Upper lobe of left lung (tissue), 6 donors: ENCODE results near the gene KMT2A. TPM values are rescaled to one million over a fixed set of nuclear protein-coding genes. Genes with fewer than 3 reads are reported as not detected.
"Not testable (repeated sequence)": the region's sequence is repeated elsewhere in the genome, so short reads cannot be mapped to it uniquely, and the experiment has no call there.

Experiments
- ATAC-seq, 2 donors: fragments of 200-7000 bp; cut with Tn5 transposase; one replicate each; pipeline ENCODE4 v1.9.1; 2022; ENCODE audit warnings: mild to moderate bottlenecking in 2 of 2, moderate library complexity in 2 of 2; ENCODE audit not compliant: low FRiP score in 2 of 2
- DNase-seq, 2 donors: peaks; one replicate each; pipeline ENCODE4 v3.0.0-alpha.2; 2019 to 2020
- H3K27ac ChIP-seq, 4 donors: fragments of 200-600 bp; sonication (generic); one replicate each; pipeline ENCODE4 v1.5.1; 2016 to 2019
- H3K27me3 ChIP-seq, 4 donors: fragments of 200-600 bp; sonication (generic); one replicate each; pipeline ENCODE4 v1.5.1; 2017 to 2019
- H3K36me3 ChIP-seq, 4 donors: fragments of 200-600 bp; sonication (generic); one replicate each; pipeline ENCODE4 v1.5.1; 2016 to 2019
- H3K4me1 ChIP-seq, 4 donors: fragments of 200-600 bp; sonication (generic); one replicate each; pipeline ENCODE4 v1.5.1; 2018 to 2019
- H3K4me3 ChIP-seq, 4 donors: fragments of 200-600 bp; sonication (generic); one replicate each; pipeline ENCODE4 v1.5.1; 2017 to 2019; ENCODE audit warnings: mild to moderate bottlenecking in 2 of 4, moderate library complexity in 1 of 4
- H3K9me3 ChIP-seq, 4 donors: fragments of 200-600 bp; sonication (generic); one replicate each; pipeline ENCODE4 v1.5.1; 2018 to 2019
- CTCF ChIP-seq, 6 experiments: fragments of 450-650 bp in 4 of 6; fragments of 200-600 bp in 2 of 6; sonication (generic) in 2 of 6; IDR thresholded peaks; one replicate each; pipeline ENCODE4 v1.5.1; 2016 to 2019; ENCODE audit warnings: antibody characterized with exemption in 6 of 6
- EP300 ChIP-seq, 4 donors: sonication (generic); formaldehyde crosslinking; IDR thresholded peaks; one replicate each; pipeline ENCODE4 v1.5.1; 2017; ENCODE audit warnings: antibody characterized with exemption in 4 of 4, control low read depth in 2 of 4
- POLR2A ChIP-seq, 4 donors: fragments of 450-650 bp; IDR thresholded peaks; one replicate each; pipeline ENCODE4 v1.5.1; 2016 to 2017; ENCODE audit warnings: antibody characterized with exemption in 4 of 4, mild to moderate bottlenecking in 2 of 4
- POLR2AphosphoS5 ChIP-seq, 2 donors: sonication (generic); formaldehyde crosslinking; IDR thresholded peaks; one replicate each; pipeline ENCODE4 v1.5.1; 2017; ENCODE audit warnings: antibody characterized with exemption in 2 of 2
- WGBS, 2 donors: methylation state at CpG; one replicate each; pipeline ENCODE4 v1.1.5; 2017 to 2018; 5-methylcytosine and 5-hydroxymethylcytosine counted together
- total RNA-seq, 6 donors: library from RNA; depleted of rRNA in 4 of 6; stranded (reverse); fragments of >200 nt in 4 of 6; gene quantifications; one replicate each; pipeline versions ENCODE4 v1.1.0 to v1.2.1, GENCODE V29; 2016 to 2021
- donor health status: DM: no; HTN: no; CAD: no; lungs with moderate emphysema.
- donor health status: DM: no; HTN: yes; CAD: no; lungs with severe emphysema.

Gene KMT2A
- total RNA-seq, 6 donors from 2014 or later, result 42.0 to 97.1 (median 58.4) TPM

GRCh38 chr11:118476676-118477075, 40.4 kb downstream of the KMT2A start:
- H3K36me3 ChIP-seq, result peaks cover 29 to 90% (median 58%) of the 10 kb centered on the region in 4 donors
- H3K27me3 ChIP-seq, result no peaks in the 10 kb centered on the region
- no peak overlapping the region for H3K4me3 ChIP-seq
- TF ChIP-seq EP300 (IDR thresholded peaks at IDR 0.05), result no peak
- no peak for TF ChIP-seq POLR2A (IDR thresholded peaks at IDR 0.05)
- no peak for TF ChIP-seq POLR2AphosphoS5 (IDR thresholded peaks at IDR 0.05)
- no peak for TF ChIP-seq CTCF (IDR thresholded peaks at IDR 0.05)
- H3K4me1 ChIP-seq, result no peaks in the 10 kb centered on the region
- DNase-seq, result no peak
- no peak overlapping the region for H3K27ac ChIP-seq
- WGBS, 2 donors, result 82 to 83% methylated on average over 7 of the region's 7 CpGs
- H3K9me3 ChIP-seq, result no peaks in the 10 kb centered on the region
- ATAC-seq, result no peak

GRCh38 chr11:118481238-118481637, 44.9 kb downstream of the KMT2A start:
- H3K36me3 ChIP-seq, result peaks cover 44 to 100% (median 80%) of the 10 kb centered on the region in 4 donors
- DNase-seq, H3K9me3 ChIP-seq, H3K4me3 ChIP-seq, H3K27me3 ChIP-seq, H3K4me1 ChIP-seq, H3K27ac ChIP-seq, ATAC-seq: not testable (repeated sequence)
- WGBS, 2 donors, result 96 to 100% methylated on average over 1 of the region's 1 CpG

- Histone ChIP-seq H3K4me1 (no peaks in the 10 kb centered on the region), H3K4me3 (no peak overlapping the region), H3K9me3 (no peaks in the 10 kb centered on the region), H3K36me3 (peaks cover 32 to 87% (median 66%) of the 10 kb centered on the region in 4 donors), H3K27me3 (no peaks in the 10 kb centered on the region), H3K27ac (no peak overlapping the region)
- TF ChIP-seq CTCF (IDR thresholded peaks at IDR 0.05), result no peak
- no peak for TF ChIP-seq POLR2A (IDR thresholded peaks at IDR 0.05)
- TF ChIP-seq EP300 (IDR thresholded peaks at IDR 0.05), result no peak
- TF ChIP-seq POLR2AphosphoS5 (IDR thresholded peaks at IDR 0.05), result no peak
- ATAC-seq, result no peak
- no peak for DNase-seq
- 95 to 96% methylated on average over 3 of the region's 3 CpGs for WGBS, 2 donors
These were observed 48.1 kb downstream of the KMT2A start for GRCh38 chr11:118484405-118484804.

- DNase-seq, result no peak
- peaks cover 34 to 87% (median 69%) of the 10 kb centered on the region in 4 donors for H3K36me3 ChIP-seq
These were observed 49.0 kb downstream of the KMT2A start for GRCh38 chr11:118485273-118485672.

GRCh38 chr11:118488480-118489109, 52.3 kb downstream of the KMT2A start:
- Histone ChIP-seq H3K9me3 (no peaks in the 10 kb centered on the region), H3K27ac (no peak overlapping the region), H3K4me3 (no peak overlapping the region), H3K36me3 (peaks cover 31 to 87% (median 65%) of the 10 kb centered on the region in 4 donors), H3K4me1 (no peaks in the 10 kb centered on the region), H3K27me3 (no peaks in the 10 kb centered on the region)
- DNase-seq (peak in 1 of 2 donors; percentile 60), ATAC-seq (peak in 1 of 2 donors; percentile 83)
- TF ChIP-seq EP300 (IDR thresholded peaks at IDR 0.05) (no peak), POLR2AphosphoS5 (IDR thresholded peaks at IDR 0.05) (no peak), CTCF (IDR thresholded peaks at IDR 0.05) (peak; percentile 48 to 77 (median 72)), POLR2A (IDR thresholded peaks at IDR 0.05) (no peak)
- WGBS, 2 donors, result 24 to 26% methylated on average over 7 of the region's 7 CpGs

More at GRCh38 chr11:118485273-118485672, 49.0 kb downstream of the KMT2A start:
- H3K27me3 ChIP-seq, result no peaks in the 10 kb centered on the region
- no peak overlapping the region for H3K4me3 ChIP-seq
- TF ChIP-seq CTCF (IDR thresholded peaks at IDR 0.05) (no peak), EP300 (IDR thresholded peaks at IDR 0.05) (no peak), POLR2A (IDR thresholded peaks at IDR 0.05) (no peak), POLR2AphosphoS5 (IDR thresholded peaks at IDR 0.05) (no peak)
- no peak for ATAC-seq
- H3K9me3 ChIP-seq, result no peaks in the 10 kb centered on the region
- no peak overlapping the region for H3K27ac ChIP-seq
- no peaks in the 10 kb centered on the region for H3K4me1 ChIP-seq
